ENCODE measurements around the gene CTNNBL1. TPM values are rescaled to one million over a fixed set of nuclear protein-coding genes. Genes with fewer than 3 reads are reported as not detected.

CTNNBL1 gene
- polyA plus RNA-seq, 1 of the 3 experiments (the other 2 are of a cell fraction), result 29.5 TPM

DNA sequence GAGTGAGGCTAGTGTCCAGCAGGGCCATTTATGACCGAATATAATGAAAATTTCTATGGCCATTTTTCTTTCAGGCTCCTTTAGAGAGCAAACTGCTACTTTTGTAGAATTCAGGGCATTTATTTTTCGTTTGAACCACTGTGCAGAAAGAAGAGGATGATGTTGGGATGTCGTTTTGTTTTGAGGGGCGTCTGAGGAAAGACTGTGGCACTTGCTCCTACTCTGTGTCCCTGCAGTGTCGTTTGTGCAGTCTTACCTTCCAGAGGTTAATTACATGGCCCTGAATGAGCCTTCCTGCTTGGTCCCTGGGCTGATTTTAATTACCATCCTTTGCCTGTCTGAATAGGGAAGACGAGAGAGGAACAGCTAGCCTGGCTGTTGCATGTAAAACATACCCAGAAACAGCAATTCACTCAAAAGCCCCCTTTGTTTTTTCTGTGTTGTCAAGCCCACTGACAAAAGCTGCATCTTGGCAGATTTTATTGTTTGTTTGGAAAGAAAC lies 65.3 kb downstream of the CTNNBL1 start:
- CTCF ChIA-PET, result interaction anchor here (0.8 kb wide), 1 partner anchor 246 kb away, joined by 3 read pairs; no protein-coding TSS in a partner anchor
- no peak for TF ChIP-seq TCF12 (IDR thresholded peaks at IDR 0.05)
- TF ChIP-seq FOXM1 (IDR thresholded peaks at IDR 0.05; ENCODE audit: low read depth), result no peak
- no peak for TF ChIP-seq FOXJ3 (CRISPR knock-in tag; IDR thresholded peaks at IDR 0.05)
- TF ChIP-seq GATA2 (CRISPR knock-in tag; IDR thresholded peaks at IDR 0.05), result no peak
- TF ChIP-seq, protein P1, sequence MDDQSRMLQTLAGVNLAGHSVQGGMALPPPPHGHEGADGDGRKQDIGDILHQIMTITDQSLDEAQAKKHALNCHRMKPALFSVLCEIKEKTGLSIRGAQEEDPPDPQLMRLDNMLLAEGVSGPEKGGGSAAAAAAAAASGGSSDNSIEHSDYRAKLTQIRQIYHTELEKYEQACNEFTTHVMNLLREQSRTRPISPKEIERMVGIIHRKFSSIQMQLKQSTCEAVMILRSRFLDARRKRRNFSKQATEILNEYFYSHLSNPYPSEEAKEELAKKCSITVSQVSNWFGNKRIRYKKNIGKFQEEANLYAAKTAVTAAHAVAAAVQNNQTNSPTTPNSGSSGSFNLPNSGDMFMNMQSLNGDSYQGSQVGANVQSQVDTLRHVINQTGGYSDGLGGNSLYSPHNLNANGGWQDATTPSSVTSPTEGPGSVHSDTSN (IDR thresholded peaks at IDR 0.05), result no peak
- no peak for TF ChIP-seq NFIC (IDR thresholded peaks at IDR 0.05; ENCODE audit: borderline replicate concordance)
- no peak for TF ChIP-seq TEAD4 (IDR thresholded peaks at IDR 0.05; ENCODE audit: borderline replicate concordance, insufficient read depth)
- no peak for TF ChIP-seq TAF1 (IDR thresholded peaks at IDR 0.05; ENCODE audit: borderline replicate concordance, low read depth, low read length)
- no peak for TF ChIP-seq GABPA (IDR thresholded peaks at IDR 0.05; ENCODE audit: low read depth)
- TF ChIP-seq EZH2phosphoT487 (IDR thresholded peaks at IDR 0.05; ENCODE audit: borderline replicate concordance, low read depth), result no peak
- TF ChIP-seq RFX5 (IDR thresholded peaks at IDR 0.05; ENCODE audit: low read length), result no peak
- TF ChIP-seq SIN3A (IDR thresholded peaks at IDR 0.05; ENCODE audit: borderline replicate concordance, low read depth, low read length), result no peak
- no peak for TF ChIP-seq CTCF (IDR thresholded peaks at IDR 0.05)
- no peak for TF ChIP-seq FOSL2 (IDR thresholded peaks at IDR 0.05; ENCODE audit: borderline replicate concordance, low read depth)
- no peak for TF ChIP-seq JUND (IDR thresholded peaks at IDR 0.05)
- no peak for TF ChIP-seq YY1 (IDR thresholded peaks at IDR 0.05; ENCODE audit: low read depth)
- TF ChIP-seq POLR2AphosphoS5 (IDR thresholded peaks at IDR 0.05; ENCODE audit: low read depth, low read length), result no peak
- TF ChIP-seq, protein P2, sequence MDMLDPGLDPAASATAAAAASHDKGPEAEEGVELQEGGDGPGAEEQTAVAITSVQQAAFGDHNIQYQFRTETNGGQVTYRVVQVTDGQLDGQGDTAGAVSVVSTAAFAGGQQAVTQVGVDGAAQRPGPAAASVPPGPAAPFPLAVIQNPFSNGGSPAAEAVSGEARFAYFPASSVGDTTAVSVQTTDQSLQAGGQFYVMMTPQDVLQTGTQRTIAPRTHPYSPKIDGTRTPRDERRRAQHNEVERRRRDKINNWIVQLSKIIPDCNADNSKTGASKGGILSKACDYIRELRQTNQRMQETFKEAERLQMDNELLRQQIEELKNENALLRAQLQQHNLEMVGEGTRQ (IDR thresholded peaks at IDR 0.05; ENCODE audit: borderline replicate concordance, low read depth, low read length), result no peak
- no peak for TF ChIP-seq MXI1 (IDR thresholded peaks at IDR 0.05; ENCODE audit: low read depth, low read length)
- TF ChIP-seq ELF1 (IDR thresholded peaks at IDR 0.05), result no peak
- H3K27ac ChIP-seq (ENCODE audit: low read depth in 2 of 2, low read length in 1 of 2), result no peak overlapping the region
- H3K9me3 ChIP-seq, result no peaks in the 10 kb centered on the region
- H3K36me3 ChIP-seq (replicated peaks in 1 of 2; ENCODE audit: control insufficient read depth in 1 of 2, insufficient read depth in 2 of 2, low read length in 1 of 2), result peaks cover 0 to 29% of the 10 kb centered on the region in 2 experiments
- no peak overlapping the region for H2AFZ ChIP-seq (ENCODE audit: low read depth)
- no peak overlapping the region for H3K4me3 ChIP-seq (ENCODE audit: low read depth in 2 of 2, low read length in 1 of 2)
- H3K4me1 ChIP-seq (ENCODE audit: control insufficient read depth in 1 of 2, insufficient read depth in 2 of 2, low read depth in 1 of 2, low read length in 1 of 2), result peaks cover 0 to 7% of the 10 kb centered on the region in 2 experiments; a peak in 2 of 4 replicates
- no peaks in the 10 kb centered on the region for H3K9me2 ChIP-seq
- 80% methylated on average over 6 of the region's 6 CpGs for WGBS (ENCODE audit: low lambda C conversion rate)
- no peaks in the 10 kb centered on the region for H3K79me2 ChIP-seq (ENCODE audit: insufficient read depth)
- no peak for DNase-seq
- POLR2A ChIA-PET, result no interaction called here
- no peaks in the 10 kb centered on the region for H4K20me1 ChIP-seq (ENCODE audit: insufficient read depth)
- H3K9ac ChIP-seq, result no peak overlapping the region
- H3K4me2 ChIP-seq, result no peak overlapping the region
- H3F3A ChIP-seq (replicated peaks; ENCODE audit: insufficient read depth), result no peaks in the 10 kb centered on the region
- no peaks in the 10 kb centered on the region for H3K27me3 ChIP-seq (ENCODE audit: insufficient read depth)

Data from SK-N-SH (cell line).